Measurements from ENCODE around the gene TAMALIN.

GRCh38 chr12:52009081-52009751 lies 2.5 kb downstream of the TAMALIN start:
- TF ChIP-seq CTCF (IDR thresholded peaks at IDR 0.05; ENCODE audit: low read length) (no peak), EZH2 (optimal IDR thresholded peaks at IDR 0.05; ENCODE audit: low read depth, low read length) (no peak), EZH2phosphoT487 (IDR thresholded peaks at IDR 0.05; ENCODE audit: low read length) (no peak)

All from MM.1S (cell line).